Stimulated activated naive CD8-positive, alpha-beta T cell treated with anti-CD3 and anti-CD28 coated beads, Interleukin-15, amount 100 ng/mL, for 72 hours (primary cell): Measurements from ENCODE around the gene HAPLN2.
"Not testable (repeated sequence)": the region's sequence is repeated elsewhere in the genome, so short reads cannot be mapped to it uniquely, and the experiment has no call there.

Experiments used
- ATAC-seq: fragments of 150-1000 bp; cut with Tn5 transposase; 2 replicates; pipeline ENCODE4 v1.10.0; 2021; ENCODE audit warnings: mild to moderate bottlenecking, moderate library complexity
- DNase-seq, 2 donors: peaks; one replicate each; pipeline ENCODE4 v3.0.0; 2021 to 2022
- H3K27ac Mint-ChIP-seq, 2 donors: one replicate each; pipeline ENCODE4 v1.8.0; 2022; ENCODE audit warnings: mild to moderate bottlenecking in 2 of 2, mixed read lengths in 2 of 2, moderate library complexity in 2 of 2
- H3K27me3 Mint-ChIP-seq: one replicate; pipeline ENCODE4 v1.8.0; 2022; ENCODE audit warnings: mixed read lengths
- H3K4me1 Mint-ChIP-seq: one replicate; pipeline ENCODE4 v1.8.0; 2022; ENCODE audit warnings: mild to moderate bottlenecking, mixed read lengths
- H3K4me3 Mint-ChIP-seq, 2 donors: one replicate each; pipeline ENCODE4 v1.8.0; 2022; ENCODE audit warnings: mild to moderate bottlenecking in 2 of 2, mixed read lengths in 2 of 2, moderate library complexity in 1 of 2
- H3K9me3 Mint-ChIP-seq, 2 donors: one replicate each; pipeline ENCODE4 v1.8.0; 2022; ENCODE audit warnings: mixed read lengths in 2 of 2

The HAPLN2 gene

GRCh38 chr1:156599811-156600210 lies 19.4 kb upstream of the HAPLN2 start:
- no peaks in the 10 kb centered on the region for H3K9me3 Mint-ChIP-seq
- peak overlapping the region in 1 of 2 donors; percentile 1 for H3K27ac Mint-ChIP-seq
- H3K4me3 Mint-ChIP-seq, result peak overlapping the region; percentile 89 to 100
- no peak for DNase-seq
- peaks cover 45% of the 10 kb centered on the region for H3K4me1 Mint-ChIP-seq
- H3K27me3 Mint-ChIP-seq, result no peaks in the 10 kb centered on the region
- ATAC-seq, result peak; percentile 88

- H3K27me3 Mint-ChIP-seq, result no peaks in the 10 kb centered on the region
- ATAC-seq, result peak; percentile 21
- H3K27ac Mint-ChIP-seq, result peak overlapping the region; percentile 97 to 100
Observed at GRCh38 chr1:156600733-156601121, 18.5 kb upstream of the HAPLN2 start.

GRCh38 chr1:156601122-156601830 lies 17.9 kb upstream of the HAPLN2 start, which contains the start of gene GPATCH4:
GPATCH4 (minus strand) TSS chr1:156601479.
- ATAC-seq, result peak; percentile 82
- peak within 1 kb of the TSS; percentile 97 to 100 for H3K27ac Mint-ChIP-seq
- H3K27me3 Mint-ChIP-seq, result no peaks in the 10 kb centered on the region
- DNase-seq, result peak; percentile 76 to 87
- H3K9me3 Mint-ChIP-seq, result no peaks in the 10 kb centered on the region
- H3K4me1 Mint-ChIP-seq, result peaks cover 45% of the 10 kb centered on the region
- H3K4me3 Mint-ChIP-seq, result peak within 1 kb of the TSS; percentile 89 to 100

More at GRCh38 chr1:156600733-156601121, 18.5 kb upstream of the HAPLN2 start:
- no peak for DNase-seq
- Mint-ChIP-seq H3K4me1 (peaks cover 45% of the 10 kb centered on the region), H3K4me3 (peak overlapping the region; percentile 89 to 100), H3K9me3 (no peaks in the 10 kb centered on the region)

GRCh38 chr1:156601892-156602291 lies 17.3 kb upstream of the HAPLN2 start:
- no peak for ATAC-seq
- Mint-ChIP-seq H3K27me3 (no peaks in the 10 kb centered on the region), H3K27ac (peak overlapping the region; percentile 54 to 97), H3K9me3 (no peaks in the 10 kb centered on the region), H3K4me1 (peaks cover 45% of the 10 kb centered on the region), H3K4me3 (peak overlapping the region; percentile 89 to 100)
- no peak for DNase-seq

GRCh38 chr1:156602557-156602993 lies 16.6 kb upstream of the HAPLN2 start:
- Mint-ChIP-seq H3K27ac (peak overlapping the region in 1 of 2 donors; percentile 57), H3K9me3 (no peaks in the 10 kb centered on the region), H3K4me3 (peak overlapping the region; percentile 55 to 64), H3K4me1 (peaks cover 48% of the 10 kb centered on the region), H3K27me3 (no peaks in the 10 kb centered on the region)
- DNase-seq, result no peak
- no peak for ATAC-seq

- H3K27me3 Mint-ChIP-seq, result peaks cover 11% of the 10 kb centered on the region
- H3K4me3 Mint-ChIP-seq, H3K9me3 Mint-ChIP-seq, DNase-seq, H3K27ac Mint-ChIP-seq, ATAC-seq: not testable (repeated sequence)
- peaks cover 29% of the 10 kb centered on the region for H3K4me1 Mint-ChIP-seq
Observed at GRCh38 chr1:156607344-156607743, 11.9 kb upstream of the HAPLN2 start.

GRCh38 chr1:156608036-156608674 lies 11.1 kb upstream of the HAPLN2 start:
- Mint-ChIP-seq H3K9me3 (no peaks in the 10 kb centered on the region), H3K4me1 (peaks cover 21% of the 10 kb centered on the region), H3K4me3 (peak overlapping the region in 1 of 2 donors; percentile 41), H3K27me3 (peaks cover 19% of the 10 kb centered on the region), H3K27ac (no peak overlapping the region)
- ATAC-seq (peak; percentile 97), DNase-seq (peak; percentile 64 to 73)

- ATAC-seq (peak; percentile 90), DNase-seq (peak; percentile 62 to 66)
- Mint-ChIP-seq H3K27ac (no peak overlapping the region), H3K9me3 (no peaks in the 10 kb centered on the region), H3K4me1 (peaks cover 20% of the 10 kb centered on the region), H3K27me3 (peaks cover 20% of the 10 kb centered on the region), H3K4me3 (peak overlapping the region in 1 of 2 donors; percentile 21)
Observed at GRCh38 chr1:156608981-156609380, 10.2 kb upstream of the HAPLN2 start.

- H3K4me3 Mint-ChIP-seq, ATAC-seq, H3K27ac Mint-ChIP-seq, DNase-seq, H3K9me3 Mint-ChIP-seq: not testable (repeated sequence)
- Mint-ChIP-seq H3K4me1 (peaks cover 20% of the 10 kb centered on the region), H3K27me3 (peaks cover 20% of the 10 kb centered on the region)
Observed at GRCh38 chr1:156610072-156610471, 9.1 kb upstream of the HAPLN2 start.

- no peak overlapping the region for H3K27ac Mint-ChIP-seq
- peaks cover 15% of the 10 kb centered on the region for H3K4me1 Mint-ChIP-seq
- no peak overlapping the region for H3K4me3 Mint-ChIP-seq
- H3K27me3 Mint-ChIP-seq, result peaks cover 29% of the 10 kb centered on the region
- no peaks in the 10 kb centered on the region for H3K9me3 Mint-ChIP-seq
- ATAC-seq (no peak), DNase-seq (no peak)
Observed at GRCh38 chr1:156612666-156613065, 6.5 kb upstream of the HAPLN2 start.

GRCh38 chr1:156615946-156616345 lies 3.3 kb upstream of the HAPLN2 start:
- H3K27ac Mint-ChIP-seq, result no peak overlapping the region
- no peak for DNase-seq
- peaks cover 11% of the 10 kb centered on the region for H3K4me1 Mint-ChIP-seq
- H3K9me3 Mint-ChIP-seq, result no peaks in the 10 kb centered on the region
- H3K4me3 Mint-ChIP-seq, result no peak overlapping the region
- ATAC-seq, result no peak
- H3K27me3 Mint-ChIP-seq, result peaks cover 44% of the 10 kb centered on the region

GRCh38 chr1:156616463-156616862 lies 2.8 kb upstream of the HAPLN2 start:
- Mint-ChIP-seq H3K27me3 (peaks cover 49% of the 10 kb centered on the region), H3K27ac (no peak overlapping the region)

GRCh38 chr1:156619582-156619955 lies 354 bp downstream of the HAPLN2 start:
- H3K4me3 Mint-ChIP-seq, result no peak overlapping the region
- no peaks in the 10 kb centered on the region for H3K9me3 Mint-ChIP-seq
- H3K4me1 Mint-ChIP-seq, result peaks cover 17% of the 10 kb centered on the region
- no peak for DNase-seq
- no peak for ATAC-seq
- H3K27me3 Mint-ChIP-seq, result peaks cover 69% of the 10 kb centered on the region
- H3K27ac Mint-ChIP-seq, result no peak overlapping the region

More at GRCh38 chr1:156616463-156616862, 2.8 kb upstream of the HAPLN2 start:
- Mint-ChIP-seq H3K4me1 (peaks cover 11% of the 10 kb centered on the region), H3K9me3 (no peaks in the 10 kb centered on the region), H3K4me3 (no peak overlapping the region)
- no peak for ATAC-seq
- no peak for DNase-seq

- Mint-ChIP-seq H3K27me3 (peaks cover 82% of the 10 kb centered on the region), H3K9me3 (no peaks in the 10 kb centered on the region), H3K4me1 (peaks cover 29% of the 10 kb centered on the region), H3K4me3 (no peak overlapping the region), H3K27ac (no peak overlapping the region)
- no peak for ATAC-seq
- DNase-seq, result no peak
Observed at GRCh38 chr1:156622581-156623297, 3.5 kb downstream of the HAPLN2 start.

- Mint-ChIP-seq H3K4me3 (peak overlapping the region; percentile 58 to 78), H3K27me3 (peaks cover 80% of the 10 kb centered on the region), H3K9me3 (no peaks in the 10 kb centered on the region), H3K4me1 (peaks cover 25% of the 10 kb centered on the region), H3K27ac (peak overlapping the region in 1 of 2 donors; percentile 72)
- DNase-seq (peak in 1 of 2 donors; percentile 51), ATAC-seq (peak; percentile 75)
Observed at GRCh38 chr1:156623946-156624813, 5.0 kb downstream of the HAPLN2 start.
